Measurements from ENCODE around the gene MNAT1. TPM values are rescaled to one million over a fixed set of nuclear protein-coding genes. Genes with fewer than 3 reads are reported as not detected.

Gene MNAT1
- total RNA-seq, 1 donor from 2014 or later = 37.1 TPM

DNA sequence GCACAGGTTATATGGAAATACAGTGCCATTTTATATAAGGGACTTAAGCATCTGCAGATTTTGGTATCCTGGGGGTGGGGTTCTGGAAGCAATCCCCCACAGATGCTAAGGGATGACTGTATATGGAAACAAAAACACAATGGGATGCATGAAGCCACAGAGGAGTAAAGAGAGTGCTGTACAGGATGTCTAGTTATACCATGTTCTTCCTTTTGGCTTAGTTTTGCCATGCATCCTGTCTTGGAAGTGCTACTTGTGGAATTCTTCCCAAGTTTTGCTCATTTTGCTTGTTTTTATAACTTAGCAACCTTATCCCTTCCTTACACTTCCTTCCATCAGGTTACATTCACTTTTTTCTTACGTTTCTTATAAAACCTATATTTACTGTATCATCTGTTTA, 190.7 kb downstream of the MNAT1 start:
- TF ChIP-seq, protein P1, sequence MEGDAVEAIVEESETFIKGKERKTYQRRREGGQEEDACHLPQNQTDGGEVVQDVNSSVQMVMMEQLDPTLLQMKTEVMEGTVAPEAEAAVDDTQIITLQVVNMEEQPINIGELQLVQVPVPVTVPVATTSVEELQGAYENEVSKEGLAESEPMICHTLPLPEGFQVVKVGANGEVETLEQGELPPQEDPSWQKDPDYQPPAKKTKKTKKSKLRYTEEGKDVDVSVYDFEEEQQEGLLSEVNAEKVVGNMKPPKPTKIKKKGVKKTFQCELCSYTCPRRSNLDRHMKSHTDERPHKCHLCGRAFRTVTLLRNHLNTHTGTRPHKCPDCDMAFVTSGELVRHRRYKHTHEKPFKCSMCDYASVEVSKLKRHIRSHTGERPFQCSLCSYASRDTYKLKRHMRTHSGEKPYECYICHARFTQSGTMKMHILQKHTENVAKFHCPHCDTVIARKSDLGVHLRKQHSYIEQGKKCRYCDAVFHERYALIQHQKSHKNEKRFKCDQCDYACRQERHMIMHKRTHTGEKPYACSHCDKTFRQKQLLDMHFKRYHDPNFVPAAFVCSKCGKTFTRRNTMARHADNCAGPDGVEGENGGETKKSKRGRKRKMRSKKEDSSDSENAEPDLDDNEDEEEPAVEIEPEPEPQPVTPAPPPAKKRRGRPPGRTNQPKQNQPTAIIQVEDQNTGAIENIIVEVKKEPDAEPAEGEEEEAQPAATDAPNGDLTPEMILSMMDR (IDR thresholded peaks at IDR 0.05) = no peak
- Mint-ChIP-seq H3K4me1 (peaks cover 11% of the 10 kb centered on the region), H3K36me3 (ENCODE audit: low read depth) (peaks cover 3% of the 10 kb centered on the region), H3K27ac (no peak overlapping the region), H3K9me3 (no peaks in the 10 kb centered on the region), H3K27me3 (no peaks in the 10 kb centered on the region), H3K4me3 (no peak overlapping the region)
- intact Hi-C loops (cut with micrococcal nuclease) = no loop called here
- ChIA-PET POLR2A (no interaction called here), CTCF (no interaction called here)
- DNase-seq (no peak), ATAC-seq (ENCODE audit: low read depth) (no peak)

DNA sequence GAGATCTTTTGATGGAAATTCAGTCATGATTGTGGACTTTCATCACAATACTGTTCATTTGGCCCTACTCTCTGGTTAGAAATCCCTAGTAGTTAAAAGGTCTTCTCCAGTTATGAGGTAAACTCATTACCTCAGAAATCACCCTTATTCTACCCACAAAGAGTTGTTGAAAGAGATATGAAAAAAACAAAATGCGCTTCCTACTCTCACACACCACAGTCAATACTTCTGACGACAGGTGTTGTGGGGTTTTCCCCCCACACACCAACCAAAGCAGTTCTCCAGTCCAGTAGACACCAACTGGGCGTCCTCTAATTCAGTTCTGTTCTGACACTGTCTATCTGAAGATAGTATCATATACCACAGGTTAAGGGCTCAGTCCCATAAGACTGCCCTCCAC, 191.4 kb downstream of the MNAT1 start:
- H3K4me3 Mint-ChIP-seq = no peak overlapping the region
- DNase-seq (no peak), ATAC-seq (ENCODE audit: low read depth) (peak; percentile 79)
- H3K36me3 Mint-ChIP-seq (ENCODE audit: low read depth) = peaks cover 3% of the 10 kb centered on the region
- no peak overlapping the region for H3K27ac Mint-ChIP-seq
- no peaks in the 10 kb centered on the region for H3K9me3 Mint-ChIP-seq
- ChIA-PET POLR2A (no interaction called here), CTCF (no interaction called here)
- intact Hi-C loops (cut with micrococcal nuclease) = no loop called here
- TF ChIP-seq, protein P1 (IDR thresholded peaks at IDR 0.05) = no peak
- peaks cover 11% of the 10 kb centered on the region for H3K4me1 Mint-ChIP-seq
- no peaks in the 10 kb centered on the region for H3K27me3 Mint-ChIP-seq

DNA sequence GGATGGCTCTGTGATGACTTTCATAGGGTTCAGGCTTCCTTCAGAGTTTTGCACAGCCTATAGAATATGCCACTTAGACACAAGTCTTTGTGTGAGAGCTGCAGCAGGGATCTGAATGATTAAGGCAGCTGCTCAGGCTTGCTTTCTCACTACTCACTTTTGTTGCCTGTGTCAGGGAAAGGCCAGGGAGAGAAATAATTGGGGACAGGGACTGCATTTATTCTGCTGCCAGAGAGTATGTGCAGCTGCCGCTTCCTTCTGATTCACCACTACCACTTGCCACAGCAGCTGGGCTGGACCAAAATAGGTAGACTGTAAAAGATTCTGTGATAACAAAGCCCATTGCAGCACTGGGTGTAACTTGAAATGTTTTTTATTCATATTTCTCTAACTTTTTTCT, 196.7 kb downstream of the MNAT1 start:
- no peaks in the 10 kb centered on the region for H3K27me3 Mint-ChIP-seq
- CTCF ChIA-PET = no interaction called here
- TF ChIP-seq, protein P1 (IDR thresholded peaks at IDR 0.05) = no peak
- intact Hi-C loops (cut with micrococcal nuclease) = no loop called here
- DNase-seq (no peak), ATAC-seq (ENCODE audit: low read depth) (no peak)
- H3K4me3 Mint-ChIP-seq = no peak overlapping the region
- peaks cover 5% of the 10 kb centered on the region for H3K36me3 Mint-ChIP-seq (ENCODE audit: low read depth)
- peaks cover 2% of the 10 kb centered on the region for H3K4me1 Mint-ChIP-seq
- POLR2A ChIA-PET = no interaction called here
- no peaks in the 10 kb centered on the region for H3K9me3 Mint-ChIP-seq
- no peak overlapping the region for H3K27ac Mint-ChIP-seq

DNA sequence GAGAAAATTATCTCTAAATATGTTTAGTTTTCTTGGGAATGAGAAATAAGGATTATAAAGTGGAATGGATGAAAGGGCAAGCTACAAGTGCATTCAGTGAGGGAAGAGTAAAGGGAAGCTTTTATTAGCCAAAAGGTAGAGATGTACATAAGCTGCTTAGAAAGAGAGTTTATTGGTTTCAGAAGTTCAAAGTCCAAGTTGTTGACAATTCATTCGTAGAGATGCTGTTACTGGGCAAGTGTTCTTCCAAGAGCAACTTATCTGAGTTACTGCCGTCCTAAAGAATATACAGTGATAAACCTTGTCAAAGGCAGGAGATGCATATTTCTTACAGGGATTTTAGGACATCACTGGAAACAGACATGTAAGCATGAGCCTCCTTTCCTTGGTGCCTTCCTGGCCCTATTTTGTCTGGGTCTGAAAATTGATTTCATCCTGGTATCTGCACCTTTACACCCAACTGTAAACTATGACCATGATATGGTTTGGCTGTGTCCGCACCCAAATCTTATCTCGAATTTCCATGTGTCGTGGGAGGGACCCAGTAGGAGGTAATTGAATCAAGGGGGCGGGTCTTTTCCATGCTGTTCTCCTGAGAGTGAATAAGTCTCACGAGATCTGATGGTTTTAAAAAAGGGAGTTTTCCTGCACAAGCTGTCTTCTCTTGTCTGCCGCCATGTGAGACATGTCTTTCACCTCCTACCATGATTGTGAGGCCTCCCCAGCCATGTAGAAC, 199.5 kb downstream of the MNAT1 start:
- no peak for DNase-seq
- Mint-ChIP-seq H3K4me1 (no peaks in the 10 kb centered on the region), H3K27me3 (no peaks in the 10 kb centered on the region), H3K36me3 (ENCODE audit: low read depth) (peaks cover 8% of the 10 kb centered on the region), H3K9me3 (no peaks in the 10 kb centered on the region), H3K27ac (no peak overlapping the region), H3K4me3 (no peak overlapping the region)
- TF ChIP-seq, protein P1 (IDR thresholded peaks at IDR 0.05) = no peak
- POLR2A ChIA-PET = no interaction called here
- CTCF ChIA-PET = no interaction called here
- ATAC-seq (ENCODE audit: low read depth) = no peak
- intact Hi-C loops (cut with micrococcal nuclease) = no loop called here

DNA sequence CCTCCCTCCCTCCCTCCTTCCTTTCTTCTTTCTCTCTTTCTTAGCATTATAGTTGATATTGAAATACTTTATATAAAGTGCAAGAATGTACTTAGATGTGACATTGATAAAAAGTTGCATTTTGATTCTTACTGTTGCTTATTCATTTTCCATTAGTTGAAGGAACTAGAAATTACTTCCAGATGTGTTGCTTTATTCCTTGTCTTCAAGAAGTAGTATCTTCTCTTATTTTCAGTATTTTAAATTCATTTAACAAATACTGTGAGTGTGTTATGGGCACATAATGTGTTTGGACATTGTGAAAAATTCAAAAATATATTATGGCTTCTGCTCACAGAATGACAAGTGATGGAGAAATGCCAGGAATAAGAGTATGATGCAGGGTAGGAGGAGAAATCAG, 200.8 kb downstream of the MNAT1 start:
- H3K27ac Mint-ChIP-seq = no peak overlapping the region
- intact Hi-C loops (cut with micrococcal nuclease) = no loop called here
- no peak for DNase-seq
- ChIA-PET CTCF (no interaction called here), POLR2A (no interaction called here)
- no peaks in the 10 kb centered on the region for H3K4me1 Mint-ChIP-seq
- H3K9me3 Mint-ChIP-seq = no peaks in the 10 kb centered on the region
- no peaks in the 10 kb centered on the region for H3K27me3 Mint-ChIP-seq
- no peak overlapping the region for H3K4me3 Mint-ChIP-seq
- TF ChIP-seq, protein P1 (IDR thresholded peaks at IDR 0.05) = no peak
- H3K36me3 Mint-ChIP-seq (ENCODE audit: low read depth) = peaks cover 8% of the 10 kb centered on the region
- no peak for ATAC-seq (ENCODE audit: low read depth)

Data from activated B cell treated with CpG ODN at 0.5 μM for 24 hours (primary cell).